Testis (tissue), 2 donors: Measurements from ENCODE around the gene FUCA1.

Experiments used
- CTCF ChIP-seq, 3 experiments: fragments of 450-650 bp in 2 of 3; fragments of 200-600 bp in 1 of 3; sonication (generic) in 1 of 3; IDR thresholded peaks; one replicate each; pipeline ENCODE4 v1.5.1; 2016 to 2019; ENCODE audit warnings: antibody characterized with exemption in 3 of 3, mild to moderate bottlenecking in 2 of 3, moderate library complexity in 1 of 3
- POLR2A ChIP-seq: fragments of 450-650 bp; IDR thresholded peaks from one replicate; pipeline ENCODE4 v1.6.1; 2017; ENCODE audit warnings: antibody characterized with exemption, mild to moderate bottlenecking, moderate library complexity

DNA sequence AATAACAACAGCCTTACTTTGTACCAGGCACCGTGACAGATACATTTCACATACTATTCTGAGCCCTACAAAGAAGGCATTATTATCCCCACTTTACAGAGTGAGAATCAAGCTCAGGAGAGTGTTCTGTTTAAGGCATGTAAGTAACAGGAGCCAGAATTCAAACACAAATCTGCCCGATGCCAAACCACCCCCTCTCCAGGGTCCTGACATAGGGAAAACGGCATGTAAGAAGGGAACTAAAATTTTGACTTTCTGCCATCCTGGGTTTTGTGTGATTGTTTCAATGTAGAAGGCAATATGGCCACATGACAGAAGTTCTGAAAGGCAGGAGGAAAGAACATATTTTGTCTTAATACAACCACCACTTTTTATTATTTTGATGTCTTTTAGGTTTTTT, 5.5 kb downstream of the FUCA1 start:
- TF ChIP-seq CTCF (IDR thresholded peaks at IDR 0.05) = no peak
- no peak for TF ChIP-seq POLR2A
